SW 1271 (cell line): Measurements from ENCODE around the gene PCSK5.
"Not testable (repeated sequence)": the region's sequence is repeated elsewhere in the genome, so short reads cannot be mapped to it uniquely, and the experiment has no call there.

ENCODE experiments used
- DNase-seq, 2 experiments: peaks; one replicate each; lab custom pipeline; 2025; lab: John Stamatoyannopoulos, UW

The PCSK5 gene

GRCh38 chr9:75890472-75891276 lies at the start of gene PCSK5:
Gene PCSK5 (plus strand): TSS chr9:75890673. CDS start chr9:75891182, 509 bp downstream.
- peak; percentile 62 to 79 for DNase-seq

GRCh38 chr9:75844321-75844720 lies 46.2 kb upstream of the PCSK5 start:
- DNase-seq, result no peak

- DNase-seq, result no peak
These were observed 44.7 kb upstream of the PCSK5 start for GRCh38 chr9:75845806-75846205.

DNA sequence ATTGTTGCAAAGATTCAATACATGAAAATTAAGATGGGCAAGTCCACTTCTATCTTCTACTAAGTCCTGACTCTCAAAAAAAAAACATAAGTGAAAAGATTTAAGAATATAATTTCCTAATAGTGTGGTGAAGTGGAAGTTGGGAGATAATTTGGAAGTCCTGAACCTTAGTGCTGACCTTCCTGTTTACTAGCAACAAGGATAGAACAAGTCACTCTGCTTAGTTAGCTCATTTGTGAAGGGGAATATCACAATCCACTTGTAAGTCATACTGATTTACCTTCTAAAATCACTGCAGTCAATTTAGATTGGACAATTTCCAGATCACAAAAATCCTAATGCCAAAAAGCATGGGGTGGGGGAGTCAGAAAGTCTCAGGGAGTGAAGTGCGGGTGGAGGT lies 43.4 kb upstream of the PCSK5 start:
- DNase-seq, result no peak

DNA sequence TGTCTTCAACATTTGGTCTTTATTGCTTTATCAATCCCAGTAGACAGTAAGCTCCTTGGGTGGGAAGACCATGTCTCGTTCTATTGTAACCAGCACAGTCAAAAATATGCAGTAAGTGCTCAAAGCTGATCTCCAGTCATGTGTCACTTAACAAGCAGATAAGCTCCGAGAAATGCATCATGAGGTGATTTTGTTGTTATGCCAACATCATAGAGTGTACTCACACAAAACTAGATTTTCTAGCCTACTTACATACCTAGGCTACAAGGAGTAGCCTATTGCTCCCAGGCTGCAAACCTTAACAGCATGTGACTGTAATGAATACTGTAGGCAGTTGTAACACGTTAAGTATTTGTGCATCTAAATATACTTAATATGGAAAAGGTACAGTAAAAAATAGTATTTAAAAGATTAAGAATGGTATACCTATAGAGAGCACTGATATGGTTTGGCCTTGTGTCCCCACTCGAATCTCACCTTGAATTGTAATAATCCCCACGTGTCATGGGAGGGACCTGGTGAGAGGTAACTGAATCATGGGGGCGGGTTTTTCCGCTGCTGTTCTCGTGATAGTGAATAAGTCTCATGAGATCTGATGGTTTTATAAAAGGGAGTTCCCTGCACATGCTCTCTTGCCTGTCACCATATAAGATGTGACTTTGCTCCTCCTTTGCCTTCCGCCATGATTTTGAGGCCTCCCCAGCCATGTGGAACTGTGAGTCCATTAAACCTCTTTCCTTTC lies 39.8 kb upstream of the PCSK5 start:
- no peak for DNase-seq

- DNase-seq, result no peak
These were observed 38.6 kb upstream of the PCSK5 start for GRCh38 chr9:75851917-75852316.

DNA sequence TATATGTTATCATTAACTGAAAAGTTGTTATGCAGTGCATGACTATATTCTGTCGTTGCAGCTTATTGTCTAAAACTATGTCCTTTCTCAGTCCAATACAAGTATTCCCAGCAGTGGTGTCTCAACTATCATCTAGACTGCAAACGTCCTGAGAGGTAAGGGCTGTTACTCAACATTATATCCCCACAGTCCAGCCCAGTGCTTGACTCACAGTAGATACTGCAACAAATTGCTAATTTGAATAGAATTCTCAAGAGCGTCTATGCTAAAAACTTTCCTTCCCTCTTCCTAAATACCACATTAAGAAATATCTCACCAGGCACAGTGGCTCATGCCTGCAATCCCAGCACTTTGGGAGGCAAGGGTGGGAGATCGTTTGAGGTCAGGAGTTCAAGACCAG lies 37.7 kb upstream of the PCSK5 start:
- no peak for DNase-seq

- peak in 1 of 2 experiments; percentile 9 for DNase-seq
These were observed 35.0 kb upstream of the PCSK5 start for GRCh38 chr9:75855509-75855908.

DNA sequence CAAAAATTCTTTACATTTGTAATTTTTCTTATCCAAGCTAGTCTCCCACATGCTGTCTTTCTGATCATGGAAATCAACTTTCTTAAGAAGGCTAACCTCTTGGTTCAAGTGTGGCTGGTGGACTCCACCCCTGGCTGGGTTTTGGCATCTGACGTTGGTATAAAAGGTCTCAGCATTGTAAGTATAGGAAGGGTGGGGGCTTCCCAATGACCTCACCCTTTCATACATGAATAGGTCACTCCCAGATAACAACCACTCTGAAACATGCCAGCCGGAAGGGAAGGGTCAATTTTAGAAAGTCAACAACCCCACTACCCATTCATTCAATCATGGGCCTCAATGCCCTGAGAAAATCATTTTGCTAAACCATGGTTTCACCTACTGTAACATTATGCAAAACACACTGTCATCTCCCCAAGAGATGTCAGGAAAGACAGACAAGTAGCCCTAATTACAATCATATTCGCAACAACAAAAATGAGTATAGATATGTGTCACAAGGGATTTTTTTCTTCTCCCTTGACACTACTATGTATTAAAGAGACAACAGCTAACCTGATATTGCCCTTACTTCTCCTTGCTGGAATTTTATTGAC lies 31.9 kb upstream of the PCSK5 start:
- DNase-seq, result no peak

- DNase-seq, result no peak
These were observed 26.2 kb upstream of the PCSK5 start for GRCh38 chr9:75864266-75864665.

DNA sequence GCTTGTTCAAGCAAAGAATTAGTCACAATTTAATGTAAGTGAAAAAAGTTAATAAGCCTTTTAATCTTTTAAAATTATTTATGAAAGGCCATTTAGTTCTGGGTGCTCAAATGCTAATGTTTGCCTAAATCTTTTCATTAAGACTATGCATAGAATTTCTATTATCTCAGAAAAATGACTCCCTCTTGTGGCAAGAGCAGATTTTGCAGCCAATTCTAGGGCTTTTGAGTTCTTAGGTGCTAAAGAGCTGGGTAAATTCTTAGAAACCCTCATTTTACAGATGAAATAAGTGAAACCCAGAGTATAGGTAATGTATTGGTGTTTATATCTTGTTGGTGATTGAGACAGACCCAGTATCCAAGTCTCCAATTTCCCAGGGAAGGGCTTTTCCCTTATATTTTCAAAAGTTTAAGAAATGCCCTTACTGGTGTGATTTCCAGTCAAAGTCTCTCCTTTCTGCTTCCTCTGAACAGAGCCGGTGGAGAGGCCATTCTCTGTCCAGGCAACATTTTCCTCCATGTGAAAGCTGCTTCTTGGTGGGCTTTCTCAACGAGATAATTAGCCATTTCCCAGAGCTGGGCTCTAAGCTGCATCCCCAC lies 24.1 kb upstream of the PCSK5 start:
- DNase-seq, result peak in 1 of 2 experiments; percentile 40

DNA sequence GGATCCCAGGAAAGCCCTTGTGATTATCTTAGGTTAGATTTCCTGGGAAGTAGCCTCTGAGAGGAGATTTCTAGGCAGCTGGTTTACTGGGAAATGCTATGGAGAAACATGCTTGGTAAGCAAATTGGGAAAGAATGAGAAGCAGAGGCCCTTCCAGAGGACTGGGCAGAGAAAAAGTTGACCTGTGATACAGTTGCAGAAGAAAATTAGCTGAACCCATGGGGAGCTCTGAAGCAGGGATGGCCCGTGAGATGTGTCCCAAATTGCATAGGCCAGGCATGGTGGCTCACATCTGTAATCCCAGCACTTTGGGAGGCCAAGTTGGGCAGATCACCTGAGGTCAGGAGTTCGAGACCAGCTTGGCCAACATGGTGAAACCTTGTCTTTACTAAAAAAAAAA lies 21.9 kb upstream of the PCSK5 start:
- DNase-seq, result not testable (repeated sequence)

DNA sequence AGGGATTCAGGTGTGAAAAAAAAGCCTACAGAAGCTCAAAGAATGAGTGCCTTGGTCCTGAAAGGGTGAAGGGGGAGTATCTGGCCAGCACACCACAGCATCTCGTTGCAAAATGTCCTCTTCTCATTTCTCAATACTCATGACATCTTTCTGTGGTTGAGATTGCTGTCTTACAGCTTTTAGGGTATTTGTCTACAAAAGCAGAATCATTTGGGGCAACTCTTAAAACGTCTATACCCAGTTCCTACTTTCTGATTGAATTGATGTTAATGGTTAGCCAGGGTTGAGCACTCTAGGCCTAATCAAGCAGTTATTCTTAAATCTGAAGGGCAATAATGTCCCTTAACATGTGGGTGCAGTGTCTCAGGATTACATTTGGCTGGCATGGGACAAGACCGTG lies 21.2 kb upstream of the PCSK5 start:
- no peak for DNase-seq

DNA sequence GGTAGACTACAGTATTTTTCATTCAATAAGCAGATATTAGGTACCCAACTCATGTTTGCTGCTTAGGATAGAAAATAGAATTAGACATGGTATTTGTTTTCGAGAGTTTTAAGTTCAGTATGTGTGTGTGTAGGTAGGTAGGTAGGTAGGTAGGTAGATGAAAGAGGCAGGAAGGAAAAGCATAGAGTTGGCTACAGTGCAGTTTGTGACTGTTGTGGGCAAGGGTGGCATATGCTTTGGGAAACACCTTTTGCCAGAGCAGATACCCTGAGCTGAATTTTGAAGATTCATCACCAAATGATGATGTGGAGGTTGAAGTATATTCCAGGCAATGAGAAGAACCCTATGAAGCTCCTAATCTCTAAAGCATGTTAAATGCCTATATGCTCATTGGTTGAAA lies 20.0 kb upstream of the PCSK5 start:
- no peak for DNase-seq

- no peak for DNase-seq
These were observed 18.8 kb upstream of the PCSK5 start for GRCh38 chr9:75871624-75872023.

GRCh38 chr9:75873712-75874111 lies 16.8 kb upstream of the PCSK5 start:
- DNase-seq, result no peak

DNA sequence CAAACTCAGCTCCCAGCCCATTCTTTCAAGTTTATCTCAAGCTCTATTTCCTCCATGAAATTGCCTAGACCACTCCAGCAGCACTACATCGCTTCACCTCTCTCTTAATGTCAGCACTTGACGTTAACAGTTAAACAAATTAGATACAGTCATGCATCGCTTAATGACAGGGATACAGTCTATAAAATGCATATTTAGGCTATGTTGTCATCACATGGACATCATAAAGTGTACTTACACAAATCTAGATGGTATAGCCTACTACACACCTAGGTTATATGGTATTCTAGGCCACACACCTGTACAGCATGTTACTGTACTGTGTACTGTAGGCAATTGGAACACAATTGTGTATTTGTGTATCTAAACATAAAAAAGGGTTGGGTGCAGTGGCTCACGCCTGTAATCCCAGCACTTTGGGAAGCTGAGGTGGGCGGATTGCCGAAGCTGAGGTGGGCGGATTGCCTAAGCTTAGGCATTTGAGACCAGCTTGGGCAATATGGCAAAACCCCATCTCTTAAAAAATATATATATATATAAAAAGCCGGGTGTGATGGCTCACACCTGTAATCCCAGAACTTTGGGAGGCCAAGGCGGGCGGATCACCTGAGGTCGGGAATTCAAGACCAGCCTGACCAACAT lies 13.4 kb upstream of the PCSK5 start:
- no peak for DNase-seq

DNA sequence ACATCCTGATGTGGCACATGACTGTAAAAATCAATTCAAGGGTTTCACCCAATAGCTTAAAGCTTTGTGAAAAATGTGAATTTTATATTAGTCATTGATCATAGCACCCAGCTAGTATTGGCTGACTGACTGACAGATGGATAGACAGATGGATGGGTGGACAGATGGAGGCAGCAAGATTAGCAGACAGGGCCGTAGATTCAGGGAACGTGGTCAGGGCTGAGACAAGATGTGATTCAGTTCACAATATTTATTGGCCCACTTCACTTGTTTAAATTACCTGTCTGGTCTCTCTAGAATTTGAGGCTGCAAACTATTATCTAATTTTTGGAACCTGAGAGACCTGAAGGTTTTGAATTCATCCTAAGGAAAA lies 12.0 kb upstream of the PCSK5 start:
- DNase-seq, result no peak

GRCh38 chr9:75880618-75881017 lies 9.9 kb upstream of the PCSK5 start:
- DNase-seq, result no peak

- DNase-seq, result no peak
These were observed 8.7 kb upstream of the PCSK5 start for GRCh38 chr9:75881761-75882160.

DNA sequence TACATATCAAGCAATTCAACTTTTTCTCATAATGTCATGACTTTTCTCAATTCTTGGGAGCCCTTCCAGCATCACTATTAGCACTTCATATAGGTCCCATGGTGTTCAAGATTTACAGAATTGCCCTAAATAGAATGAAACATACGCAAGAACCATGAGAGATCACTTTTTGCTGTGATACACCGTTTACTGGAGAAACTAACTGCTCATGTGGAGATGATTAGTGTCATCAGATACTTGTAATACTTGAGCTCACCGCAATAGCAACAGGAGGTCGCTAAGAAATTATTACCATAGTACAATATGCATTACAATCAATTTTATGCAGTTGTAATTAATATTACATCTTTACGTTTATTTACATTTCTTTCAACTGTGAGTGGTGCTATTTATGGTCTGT lies 4.8 kb upstream of the PCSK5 start:
- no peak for DNase-seq

DNA sequence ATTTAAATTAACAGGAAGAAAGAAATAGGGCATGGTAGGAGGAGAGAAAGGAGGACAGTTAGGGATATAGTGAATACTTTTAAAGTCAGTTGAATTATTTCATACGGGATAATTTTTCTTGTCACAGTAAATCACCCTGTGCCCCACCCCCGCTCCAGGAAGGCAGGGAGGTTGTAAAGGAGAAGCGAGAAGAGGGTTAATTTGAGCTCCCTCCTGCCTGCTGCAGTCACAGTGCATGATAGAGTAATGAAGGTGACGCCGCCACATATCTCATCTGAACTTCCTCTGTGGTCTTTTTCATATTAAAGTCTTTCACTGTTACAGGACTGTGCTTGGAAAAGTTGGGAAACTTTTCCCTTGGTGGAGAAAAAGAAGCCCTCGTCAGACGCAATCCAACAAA lies 896 bp upstream of the PCSK5 start:
- no peak for DNase-seq
